ENCODE results near the gene DNAJC16. TPM values are rescaled to one million over a fixed set of nuclear protein-coding genes. Genes with fewer than 3 reads are reported as not detected.

DNAJC16 gene
- total and polyA plus RNA-seq, 2 of the 13 experiments (the other 11 are each of a cell fraction or from before 2014, with no cell fraction given) = 11.4 to 15.4 TPM

- TF ChIP-seq ZNF281 (CRISPR knock-in tag; IDR thresholded peaks at IDR 0.05; ENCODE audit: borderline replicate concordance) = peak; percentile 75
- 0 out of 2 replicates have a peak, but pooled peaks have one; percentile 17 for TF ChIP-seq HMGXB3 (CRISPR knock-in tag; IDR thresholded peaks at IDR 0.05; ENCODE audit: borderline replicate concordance)
- TF ChIP-seq NRL (CRISPR knock-in tag; IDR thresholded peaks at IDR 0.05; ENCODE audit: borderline replicate concordance) = no peak
- TF ChIP-seq SIN3A (IDR thresholded peaks at IDR 0.05; ENCODE audit: borderline replicate concordance, low read depth, low read length) = peak; percentile 37; the same call in 1 of the 2 replicates
- TF ChIP-seq SNAI1 (CRISPR knock-in tag; IDR thresholded peaks at IDR 0.05; ENCODE audit: borderline replicate concordance) = peak; percentile 76; the same call in 1 of the 2 replicates
- TF ChIP-seq ZNF746 (CRISPR knock-in tag; IDR thresholded peaks at IDR 0.05) = peak; percentile 57; the same call in 1 of the 2 replicates
- TF ChIP-seq PRDM15 (CRISPR knock-in tag; IDR thresholded peaks at IDR 0.05) = 0 out of 2 replicates have a peak, but pooled peaks have one; percentile 47
- TF ChIP-seq SMARCC2 (IDR thresholded peaks at IDR 0.05) = no peak
- TF ChIP-seq SKI (IDR thresholded peaks at IDR 0.05; ENCODE audit: partially characterized antibody) = peak; percentile 84
- TF ChIP-seq NR2F6 (IDR thresholded peaks at IDR 0.05) = no peak
- TF ChIP-seq NR2F6 (CRISPR knock-in tag; IDR thresholded peaks at IDR 0.05) = no peak
- 0 out of 2 replicates have a peak, but pooled peaks have one; percentile 48 for TF ChIP-seq PBX3 (CRISPR knock-in tag; IDR thresholded peaks at IDR 0.05; ENCODE audit: borderline replicate concordance)
- peak; percentile 77 for TF ChIP-seq POLR2AphosphoS5 (IDR thresholded peaks at IDR 0.05; ENCODE audit: low read depth, low read length)
Measured at GRCh38 chr1:15617173-15618076, 90.8 kb downstream of the DNAJC16 start, which contains the start of gene DDI2 (continued).

Data from HepG2 (cell line).